ENCODE measurements around the gene ZNF280C. TPM values are rescaled to one million over a fixed set of nuclear protein-coding genes. Genes with fewer than 3 reads are reported as not detected.

Gene ZNF280C
- total and polyA plus RNA-seq, 4 donors = 0.50 to 2.3 (median 1.00) TPM

GRCh38 chrX:130212371-130212770, 56.3 kb downstream of the ZNF280C start:
- Histone ChIP-seq H3K36me3 (ENCODE audit: control insufficient read depth in 4 of 4, insufficient read depth in 3 of 4, low read depth in 1 of 4, low read length in 3 of 4) (peaks cover 0 to 3% (median 2%) of the 10 kb centered on the region in 4 donors), H3K27me3 (ENCODE audit: control insufficient read depth in 4 of 4, insufficient read depth in 4 of 4, low read length in 3 of 4) (no peaks in the 10 kb centered on the region), H3K4me1 (ENCODE audit: control insufficient read depth in 4 of 4, insufficient read depth in 4 of 4, low read length in 3 of 4) (no peaks in the 10 kb centered on the region), H3K9me3 (ENCODE audit: control insufficient read depth in 4 of 4, low read length in 3 of 4) (no peaks in the 10 kb centered on the region), H3K4me3 (ENCODE audit: low read depth in 1 of 3, low read length in 3 of 3) (no peak overlapping the region), H3K27ac (ENCODE audit: low read depth in 1 of 2, low read length in 2 of 2) (no peak overlapping the region), H3K9ac (ENCODE audit: low read depth in 1 of 2, low read length in 2 of 2) (no peak overlapping the region)
- TF ChIP-seq, protein P1, sequence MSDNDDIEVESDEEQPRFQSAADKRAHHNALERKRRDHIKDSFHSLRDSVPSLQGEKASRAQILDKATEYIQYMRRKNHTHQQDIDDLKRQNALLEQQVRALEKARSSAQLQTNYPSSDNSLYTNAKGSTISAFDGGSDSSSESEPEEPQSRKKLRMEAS (IDR thresholded peaks at IDR 0.05) = no peak
- TF ChIP-seq NR2F2 (IDR thresholded peaks at IDR 0.05) (no peak), TAF1 (conservative IDR thresholded peaks at IDR 0.05) (no peak), EGR1 (IDR thresholded peaks at IDR 0.05; ENCODE audit: low read depth in 2 of 2) (no peak), CTCF (IDR thresholded peaks at IDR 0.05; ENCODE audit: low read depth, low read length, missing input control) (no peak), HNF4G (IDR thresholded peaks at IDR 0.05) (no peak), RAD21 (IDR thresholded peaks at IDR 0.05) (no peak), SP1 (IDR thresholded peaks at IDR 0.05) (no peak), FOXA2 (IDR thresholded peaks at IDR 0.05) (no peak), FOXA1 (IDR thresholded peaks at IDR 0.05) (no peak)
- TF ChIP-seq, protein P2, sequence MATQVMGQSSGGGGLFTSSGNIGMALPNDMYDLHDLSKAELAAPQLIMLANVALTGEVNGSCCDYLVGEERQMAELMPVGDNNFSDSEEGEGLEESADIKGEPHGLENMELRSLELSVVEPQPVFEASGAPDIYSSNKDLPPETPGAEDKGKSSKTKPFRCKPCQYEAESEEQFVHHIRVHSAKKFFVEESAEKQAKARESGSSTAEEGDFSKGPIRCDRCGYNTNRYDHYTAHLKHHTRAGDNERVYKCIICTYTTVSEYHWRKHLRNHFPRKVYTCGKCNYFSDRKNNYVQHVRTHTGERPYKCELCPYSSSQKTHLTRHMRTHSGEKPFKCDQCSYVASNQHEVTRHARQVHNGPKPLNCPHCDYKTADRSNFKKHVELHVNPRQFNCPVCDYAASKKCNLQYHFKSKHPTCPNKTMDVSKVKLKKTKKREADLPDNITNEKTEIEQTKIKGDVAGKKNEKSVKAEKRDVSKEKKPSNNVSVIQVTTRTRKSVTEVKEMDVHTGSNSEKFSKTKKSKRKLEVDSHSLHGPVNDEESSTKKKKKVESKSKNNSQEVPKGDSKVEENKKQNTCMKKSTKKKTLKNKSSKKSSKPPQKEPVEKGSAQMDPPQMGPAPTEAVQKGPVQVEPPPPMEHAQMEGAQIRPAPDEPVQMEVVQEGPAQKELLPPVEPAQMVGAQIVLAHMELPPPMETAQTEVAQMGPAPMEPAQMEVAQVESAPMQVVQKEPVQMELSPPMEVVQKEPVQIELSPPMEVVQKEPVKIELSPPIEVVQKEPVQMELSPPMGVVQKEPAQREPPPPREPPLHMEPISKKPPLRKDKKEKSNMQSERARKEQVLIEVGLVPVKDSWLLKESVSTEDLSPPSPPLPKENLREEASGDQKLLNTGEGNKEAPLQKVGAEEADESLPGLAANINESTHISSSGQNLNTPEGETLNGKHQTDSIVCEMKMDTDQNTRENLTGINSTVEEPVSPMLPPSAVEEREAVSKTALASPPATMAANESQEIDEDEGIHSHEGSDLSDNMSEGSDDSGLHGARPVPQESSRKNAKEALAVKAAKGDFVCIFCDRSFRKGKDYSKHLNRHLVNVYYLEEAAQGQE (IDR thresholded peaks at IDR 0.05) = no peak
- 91% methylated on average over 1 of the region's 1 CpG for WGBS
- DNase-seq (ENCODE audit: low spot score) = no peak

GRCh38 chrX:130211415-130212186, 57.1 kb downstream of the ZNF280C start:
- Histone ChIP-seq H3K36me3 (ENCODE audit: control insufficient read depth in 4 of 4, insufficient read depth in 3 of 4, low read depth in 1 of 4, low read length in 3 of 4) (peaks cover 0 to 3% (median 2%) of the 10 kb centered on the region in 4 donors), H3K9me3 (ENCODE audit: control insufficient read depth in 4 of 4, low read length in 3 of 4) (no peaks in the 10 kb centered on the region), H3K27ac (ENCODE audit: low read depth in 1 of 2, low read length in 2 of 2) (no peak overlapping the region), H3K4me3 (ENCODE audit: low read depth in 1 of 3, low read length in 3 of 3) (no peak overlapping the region), H3K9ac (ENCODE audit: low read depth in 1 of 2, low read length in 2 of 2) (no peak overlapping the region), H3K27me3 (ENCODE audit: control insufficient read depth in 4 of 4, insufficient read depth in 4 of 4, low read length in 3 of 4) (no peaks in the 10 kb centered on the region), H3K4me1 (ENCODE audit: control insufficient read depth in 4 of 4, insufficient read depth in 4 of 4, low read length in 3 of 4) (no peaks in the 10 kb centered on the region)
- 97% methylated on average over 4 of the region's 4 CpGs for WGBS
- DNase-seq (ENCODE audit: low spot score) = no peak
- TF ChIP-seq HNF4A (conservative IDR thresholded peaks at IDR 0.05) (no peak), EGR1 (IDR thresholded peaks at IDR 0.05; ENCODE audit: low read depth in 2 of 2) (no peak), SP1 (IDR thresholded peaks at IDR 0.05) (no peak), FOXA1 (IDR thresholded peaks at IDR 0.05) (no peak), RAD21 (IDR thresholded peaks at IDR 0.05) (no peak), JUND (IDR thresholded peaks at IDR 0.05) (no peak), HNF4G (IDR thresholded peaks at IDR 0.05) (no peak), ATF3 (IDR thresholded peaks at IDR 0.05) (no peak)
- TF ChIP-seq, protein P1 (IDR thresholded peaks at IDR 0.05) = no peak
- TF ChIP-seq, protein P2 (IDR thresholded peaks at IDR 0.05) = no peak
- TF ChIP-seq, protein P3, sequence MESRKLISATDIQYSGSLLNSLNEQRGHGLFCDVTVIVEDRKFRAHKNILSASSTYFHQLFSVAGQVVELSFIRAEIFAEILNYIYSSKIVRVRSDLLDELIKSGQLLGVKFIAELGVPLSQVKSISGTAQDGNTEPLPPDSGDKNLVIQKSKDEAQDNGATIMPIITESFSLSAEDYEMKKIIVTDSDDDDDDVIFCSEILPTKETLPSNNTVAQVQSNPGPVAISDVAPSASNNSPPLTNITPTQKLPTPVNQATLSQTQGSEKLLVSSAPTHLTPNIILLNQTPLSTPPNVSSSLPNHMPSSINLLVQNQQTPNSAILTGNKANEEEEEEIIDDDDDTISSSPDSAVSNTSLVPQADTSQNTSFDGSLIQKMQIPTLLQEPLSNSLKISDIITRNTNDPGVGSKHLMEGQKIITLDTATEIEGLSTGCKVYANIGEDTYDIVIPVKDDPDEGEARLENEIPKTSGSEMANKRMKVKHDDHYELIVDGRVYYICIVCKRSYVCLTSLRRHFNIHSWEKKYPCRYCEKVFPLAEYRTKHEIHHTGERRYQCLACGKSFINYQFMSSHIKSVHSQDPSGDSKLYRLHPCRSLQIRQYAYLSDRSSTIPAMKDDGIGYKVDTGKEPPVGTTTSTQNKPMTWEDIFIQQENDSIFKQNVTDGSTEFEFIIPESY (IDR thresholded peaks at IDR 0.05) = no peak

All from liver (tissue), 9 donors.